ENCODE measurements around the gene SEMA5A.

The SEMA5A gene

GRCh38 chr5:9547122-9547947, 1.5 kb upstream of the SEMA5A start:
- no peak for DNase-seq (ENCODE audit: low read depth in 2 of 3, low spot score in 2 of 3)

- DNase-seq (ENCODE audit: low read depth in 2 of 3, low spot score in 2 of 3), result no peak
These were observed 511 bp downstream of the SEMA5A start for GRCh38 chr5:9545136-9545991.

- DNase-seq (ENCODE audit: low read depth in 2 of 3, low spot score in 2 of 3), result peak in 2 of 3 experiments; percentile 8 to 39
These were observed 1.3 kb downstream of the SEMA5A start for GRCh38 chr5:9544502-9545135.

- no peak for DNase-seq (ENCODE audit: low read depth in 2 of 3, low spot score in 2 of 3)
These were observed 1.8 kb downstream of the SEMA5A start for GRCh38 chr5:9544056-9544455.

GRCh38 chr5:9543311-9543920, 2.5 kb downstream of the SEMA5A start:
- no peak for DNase-seq (ENCODE audit: low read depth in 2 of 3, low spot score in 2 of 3)

GRCh38 chr5:9540791-9541190, 5.1 kb downstream of the SEMA5A start:
- no peak for DNase-seq (ENCODE audit: low read depth in 2 of 3, low spot score in 2 of 3)

- no peak for DNase-seq (ENCODE audit: low read depth in 2 of 3, low spot score in 2 of 3)
These were observed 7.4 kb downstream of the SEMA5A start for GRCh38 chr5:9538504-9538903.

- no peak for DNase-seq (ENCODE audit: low read depth in 2 of 3, low spot score in 2 of 3)
These were observed 8.4 kb downstream of the SEMA5A start for GRCh38 chr5:9537223-9538141.

GRCh38 chr5:9536717-9537116, 9.2 kb downstream of the SEMA5A start:
- no peak for DNase-seq (ENCODE audit: low read depth in 2 of 3, low spot score in 2 of 3)

GRCh38 chr5:9534881-9535517, 10.9 kb downstream of the SEMA5A start:
- DNase-seq (ENCODE audit: low read depth in 2 of 3, low spot score in 2 of 3), result no peak

- DNase-seq (ENCODE audit: low read depth in 2 of 3, low spot score in 2 of 3), result no peak
These were observed 12.1 kb downstream of the SEMA5A start for GRCh38 chr5:9533562-9534364.

GRCh38 chr5:9533096-9533495, 12.8 kb downstream of the SEMA5A start:
- DNase-seq (ENCODE audit: low read depth in 2 of 3, low spot score in 2 of 3), result no peak

GRCh38 chr5:9529513-9529912, 16.4 kb downstream of the SEMA5A start:
- no peak for DNase-seq (ENCODE audit: low read depth in 2 of 3, low spot score in 2 of 3)

GRCh38 chr5:9529041-9529480, 16.8 kb downstream of the SEMA5A start:
- DNase-seq (ENCODE audit: low read depth in 2 of 3, low spot score in 2 of 3), result no peak

GRCh38 chr5:9524941-9525340, 20.9 kb downstream of the SEMA5A start:
- no peak for DNase-seq (ENCODE audit: low read depth in 2 of 3, low spot score in 2 of 3)

- DNase-seq (ENCODE audit: low read depth in 2 of 3, low spot score in 2 of 3), result no peak
These were observed 22.6 kb downstream of the SEMA5A start for GRCh38 chr5:9523090-9523823.

- DNase-seq (ENCODE audit: low read depth in 2 of 3, low spot score in 2 of 3), result no peak
These were observed 26.3 kb downstream of the SEMA5A start for GRCh38 chr5:9519537-9519936.

GRCh38 chr5:9516591-9516990, 29.3 kb downstream of the SEMA5A start:
- no peak for DNase-seq (ENCODE audit: low read depth in 2 of 3, low spot score in 2 of 3)

All from activated CD8-positive, alpha-beta memory T cell treated with anti-CD3 and anti-CD28 coated beads for 48 hours (primary cell).